HG02798 (cell line): ENCODE measurements around the gene FN3K.
"Not testable (repeated sequence)": the region's sequence is repeated elsewhere in the genome, so short reads cannot be mapped to it uniquely, and the experiment has no call there.

Source experiments
- ATAC-seq: cut with Tn5 transposase; IDR thresholded peaks from one replicate; pipeline ENCODE4 v1.9.1; 2021; ENCODE audit warnings: mild to moderate bottlenecking; ENCODE audit not compliant: unreplicated experiment, poor library complexity

Gene FN3K

DNA sequence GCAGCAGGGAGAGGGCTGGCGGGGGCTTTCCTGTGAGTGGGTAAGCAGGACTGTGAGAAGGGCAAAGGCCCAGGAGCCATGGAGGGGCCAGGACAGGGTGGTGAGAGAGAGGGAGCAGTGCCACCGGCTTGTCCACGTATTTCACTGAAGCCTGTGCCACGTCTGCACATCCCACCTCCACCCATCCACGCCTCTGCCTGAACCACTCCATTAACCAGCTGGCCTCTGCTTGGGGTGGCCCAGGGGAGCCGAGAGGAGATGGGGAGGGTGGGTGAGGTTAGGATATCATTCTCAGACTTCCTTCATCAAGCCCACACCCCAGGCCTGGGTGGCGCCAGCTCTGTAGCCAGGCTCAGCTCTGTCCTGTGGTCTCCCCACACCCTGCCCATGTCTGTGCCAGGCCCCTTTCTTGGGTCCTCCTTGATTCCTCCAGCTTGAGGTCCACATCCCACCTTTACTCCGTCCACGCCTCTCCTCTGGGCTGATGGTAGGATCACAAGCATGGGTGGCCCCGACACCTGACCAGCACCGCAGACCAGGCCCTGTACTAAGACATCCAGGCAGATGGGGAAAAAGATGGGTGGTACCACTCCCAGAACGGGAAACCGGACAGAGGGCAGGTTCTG is 3.2 kb upstream of the FN3K start:
- no peak for ATAC-seq

DNA sequence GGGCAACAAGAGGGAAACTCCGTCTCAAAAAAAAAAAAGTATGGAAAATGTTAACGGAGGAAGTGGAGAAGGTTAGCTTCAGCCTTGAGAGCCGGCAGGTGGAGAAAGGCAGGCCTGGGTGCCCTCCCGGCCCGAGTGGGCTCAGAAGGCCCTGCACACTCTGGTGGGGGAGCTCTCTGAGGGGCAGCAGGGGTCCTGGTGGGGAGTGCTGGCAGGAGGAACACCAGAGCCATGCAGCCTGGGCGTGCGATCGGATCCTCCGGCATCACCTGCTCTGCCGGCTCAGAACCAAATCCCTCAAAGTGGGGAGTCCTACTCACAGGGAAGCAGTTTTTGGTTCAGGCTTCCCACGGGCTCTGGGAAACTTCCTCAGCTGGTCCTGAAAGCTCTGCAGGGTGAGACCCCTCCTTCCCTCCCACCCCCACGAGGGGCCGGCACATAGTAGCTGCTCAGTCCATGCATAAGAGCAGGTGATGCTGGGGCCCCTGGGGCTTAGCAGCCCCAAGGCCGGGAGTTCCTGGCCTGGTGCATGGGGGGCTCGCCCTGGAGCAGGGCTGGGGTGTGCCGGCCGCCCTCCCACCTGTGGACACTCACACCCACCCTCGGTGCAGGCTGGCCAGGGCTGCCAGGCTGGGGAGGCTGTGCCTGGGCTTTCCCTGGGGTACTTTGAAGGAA is 1.2 kb downstream of the FN3K start:
- ATAC-seq: no peak

DNA sequence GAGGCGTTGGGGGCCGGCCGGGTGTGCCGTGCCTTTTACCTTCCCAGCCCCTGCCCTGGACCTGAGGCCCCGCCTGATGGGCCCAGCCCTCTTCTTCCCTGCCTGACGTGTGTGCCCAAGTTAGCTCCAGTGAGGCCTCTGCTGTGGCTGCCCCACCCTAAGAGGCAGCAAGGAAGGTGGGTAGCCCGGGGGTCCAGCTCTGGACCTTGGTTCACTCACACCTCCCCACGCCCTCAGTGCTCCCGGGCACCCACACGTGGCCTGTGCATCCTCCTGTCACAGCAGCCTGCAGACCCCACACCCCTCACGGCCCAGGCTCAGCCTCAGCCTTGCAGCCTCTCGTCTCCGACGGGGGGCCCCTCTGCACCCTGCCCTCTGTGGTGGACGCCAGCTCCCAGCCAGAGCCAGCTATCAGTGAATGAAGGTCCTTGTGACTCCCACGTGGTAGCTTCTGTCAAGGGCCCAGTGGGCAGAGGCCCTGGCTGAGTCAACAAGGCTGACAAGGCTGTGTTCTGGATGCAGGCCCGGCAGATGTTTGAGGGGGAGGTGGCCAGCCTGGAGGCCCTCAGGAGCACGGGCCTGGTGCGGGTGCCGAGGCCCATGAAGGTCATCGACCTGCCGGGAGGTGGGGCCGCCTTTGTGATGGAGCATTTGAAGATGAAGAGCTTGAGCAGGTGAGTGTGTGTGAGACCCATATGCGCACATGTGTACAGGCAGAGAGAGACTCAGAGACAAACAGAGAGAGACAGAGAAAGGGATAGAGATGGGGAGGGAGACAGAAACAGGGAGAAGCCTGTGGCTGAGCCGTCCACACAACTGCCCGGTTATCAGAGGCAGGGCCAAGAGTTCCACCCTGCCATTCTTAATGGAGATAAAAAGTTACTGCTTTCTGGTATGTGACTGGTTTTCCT is 2.8 kb downstream of the FN3K start:
- no peak for ATAC-seq

DNA sequence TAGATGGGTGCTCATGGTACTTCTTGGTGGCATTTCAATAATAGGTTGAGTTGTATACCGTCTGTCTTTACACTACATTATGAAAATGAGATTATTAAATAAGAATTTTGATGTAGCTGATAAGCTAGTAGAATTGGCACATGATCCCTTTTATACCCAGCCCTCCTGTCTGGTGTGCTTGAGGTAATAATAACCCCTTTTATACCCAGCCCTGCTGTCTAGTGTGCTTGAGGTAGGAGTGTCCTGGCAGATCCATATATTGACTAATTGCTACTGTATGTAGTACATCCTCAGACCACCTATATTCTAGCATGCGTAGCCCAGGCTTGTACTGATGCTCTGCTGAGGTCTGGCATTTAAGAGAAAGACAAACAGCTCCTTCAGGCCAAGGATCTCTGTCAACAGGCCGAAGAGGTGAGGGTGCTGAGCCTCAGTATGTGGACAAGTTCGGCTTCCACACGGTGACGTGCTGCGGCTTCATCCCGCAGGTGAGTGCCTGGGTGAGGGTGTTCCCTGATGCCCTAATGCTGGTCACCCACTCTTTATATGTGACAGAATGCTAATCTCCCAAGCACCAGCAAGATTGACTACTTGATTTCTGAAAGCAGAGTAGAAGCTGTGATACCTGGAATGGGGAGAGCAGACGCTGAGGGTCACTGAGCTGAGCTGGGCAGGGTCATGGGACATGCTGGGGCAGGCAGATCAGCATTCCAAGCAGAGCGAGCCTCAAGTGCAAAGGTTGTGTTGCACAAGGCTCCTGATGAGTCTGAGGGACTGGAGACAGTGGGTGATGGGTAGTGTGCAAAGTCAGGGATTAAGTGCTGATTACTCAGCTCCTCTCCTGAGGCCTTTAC is 5.7 kb downstream of the FN3K start:
- no peak for ATAC-seq

DNA sequence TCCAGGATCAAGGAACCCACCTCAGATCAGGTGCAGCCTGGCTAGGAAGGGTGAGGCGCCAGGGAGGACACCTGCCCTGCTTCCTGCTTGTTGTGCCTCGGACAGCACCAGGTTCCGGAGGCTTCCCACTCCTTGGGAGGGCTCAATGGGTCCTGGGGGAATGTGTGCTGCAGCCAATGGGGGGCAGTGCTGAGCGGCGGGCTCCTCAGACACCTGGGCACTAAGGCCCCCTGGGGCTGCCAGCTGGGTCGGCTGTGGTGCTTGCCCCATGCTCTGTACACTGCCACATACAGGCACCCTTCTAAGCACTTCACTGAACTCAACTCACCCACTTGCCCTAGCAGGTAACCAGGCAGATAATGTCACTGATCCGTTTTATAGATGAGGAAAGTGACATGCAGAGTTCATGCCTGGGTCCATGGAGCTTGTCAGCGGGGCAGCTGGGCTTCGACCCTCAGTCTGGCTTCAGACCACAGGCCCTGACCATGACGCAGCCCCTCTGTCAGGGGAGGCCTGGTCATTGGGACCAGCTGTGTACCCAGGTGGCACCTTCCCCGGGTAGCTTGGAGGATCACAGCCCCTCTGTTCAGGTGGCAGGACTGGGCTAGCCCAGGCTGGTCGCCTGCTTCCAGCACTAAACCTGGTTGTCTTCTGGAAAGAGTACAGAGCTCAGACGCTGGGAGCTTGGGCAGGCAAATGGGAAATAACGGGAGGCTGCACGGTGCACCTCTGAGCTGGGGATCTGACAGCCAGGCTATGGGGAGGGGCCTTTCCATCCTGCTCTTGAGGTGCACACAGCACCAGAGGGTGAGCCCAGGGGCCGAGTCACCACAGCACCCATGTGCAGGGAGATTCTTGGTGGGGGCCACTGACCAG is 8.2 kb downstream of the FN3K start:
- no peak for ATAC-seq

DNA sequence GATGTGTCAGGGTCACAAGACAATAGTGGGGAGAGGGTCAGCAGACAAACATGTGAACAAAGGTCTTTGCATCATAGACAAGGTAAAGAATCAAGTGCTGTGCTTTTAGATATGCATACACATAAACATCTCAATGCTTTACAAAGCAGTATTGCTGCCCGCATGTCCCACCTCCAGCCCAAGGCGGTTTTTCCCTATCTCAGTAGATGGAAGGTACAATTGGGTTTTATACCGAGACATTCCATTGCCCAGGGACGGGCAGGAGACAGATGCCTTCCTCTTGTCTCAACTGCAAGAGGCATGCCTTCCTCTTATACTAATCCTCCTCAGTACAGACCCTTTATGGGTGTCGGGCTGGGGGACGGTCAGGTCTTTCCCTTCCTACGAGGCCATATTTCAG is 9.3 kb downstream of the FN3K start:
- ATAC-seq: not testable (repeated sequence)

DNA sequence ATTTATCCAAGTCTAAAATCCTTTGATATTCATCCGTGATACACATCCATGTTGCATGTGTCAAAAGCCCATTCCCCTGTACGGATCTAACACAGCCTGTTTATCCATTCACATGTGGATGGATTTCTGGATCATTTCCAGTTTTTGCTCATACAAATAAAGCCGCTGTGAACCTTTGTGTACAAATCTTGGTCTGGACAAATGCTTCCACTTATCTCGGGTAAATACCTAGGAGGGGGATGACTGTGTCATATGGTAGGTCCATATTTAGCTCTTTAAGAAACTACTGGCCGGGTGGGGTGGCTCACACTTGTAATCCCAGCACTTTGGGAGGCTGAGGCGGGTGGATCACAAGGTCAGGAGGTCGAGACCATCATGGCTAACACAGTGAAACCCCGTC is 10.1 kb downstream of the FN3K start:
- no peak for ATAC-seq

DNA sequence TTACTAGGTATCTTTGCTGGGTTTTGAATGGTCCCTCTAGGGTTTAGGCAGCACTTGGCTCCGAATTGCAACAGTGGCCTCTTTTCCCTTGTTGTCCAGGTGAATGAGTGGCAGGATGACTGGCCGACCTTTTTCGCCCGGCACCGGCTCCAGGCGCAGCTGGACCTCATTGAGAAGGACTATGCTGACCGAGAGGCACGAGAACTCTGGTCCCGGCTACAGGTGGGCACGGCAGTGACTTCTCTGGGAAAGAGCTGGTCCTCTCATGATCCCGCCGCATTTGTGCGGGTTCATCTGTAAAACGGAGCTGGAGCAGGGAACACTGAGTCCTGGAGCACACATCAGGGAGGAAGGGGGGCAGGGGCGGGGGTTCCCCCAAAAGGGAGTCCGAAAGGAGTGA is 13.3 kb downstream of the FN3K start:
- ATAC-seq: no peak

DNA sequence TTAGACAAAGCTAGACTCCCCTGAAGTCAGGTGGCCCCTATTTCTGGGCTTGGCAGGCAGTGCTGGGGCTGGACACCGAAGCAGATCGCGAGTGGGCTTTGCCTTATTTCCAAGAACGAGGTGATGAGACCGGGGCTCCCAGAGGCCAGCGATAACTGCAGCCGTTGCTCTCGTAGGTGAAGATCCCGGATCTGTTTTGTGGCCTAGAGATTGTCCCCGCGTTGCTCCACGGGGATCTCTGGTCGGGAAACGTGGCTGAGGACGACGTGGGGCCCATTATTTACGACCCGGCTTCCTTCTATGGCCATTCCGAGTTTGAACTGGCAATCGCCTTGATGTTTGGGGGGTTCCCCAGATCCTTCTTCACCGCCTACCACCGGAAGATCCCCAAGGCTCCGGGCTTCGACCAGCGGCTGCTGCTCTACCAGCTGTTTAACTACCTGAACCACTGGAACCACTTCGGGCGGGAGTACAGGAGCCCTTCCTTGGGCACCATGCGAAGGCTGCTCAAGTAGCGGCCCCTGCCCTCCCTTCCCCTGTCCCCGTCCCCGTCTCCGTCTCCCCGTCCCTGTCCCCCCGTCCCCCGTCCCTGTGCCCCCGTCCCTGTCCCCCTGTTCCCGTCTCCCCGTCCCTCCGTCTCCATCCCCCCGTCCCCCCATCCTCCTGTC is 15.0 kb downstream of the FN3K start:
- ATAC-seq: no peak

DNA sequence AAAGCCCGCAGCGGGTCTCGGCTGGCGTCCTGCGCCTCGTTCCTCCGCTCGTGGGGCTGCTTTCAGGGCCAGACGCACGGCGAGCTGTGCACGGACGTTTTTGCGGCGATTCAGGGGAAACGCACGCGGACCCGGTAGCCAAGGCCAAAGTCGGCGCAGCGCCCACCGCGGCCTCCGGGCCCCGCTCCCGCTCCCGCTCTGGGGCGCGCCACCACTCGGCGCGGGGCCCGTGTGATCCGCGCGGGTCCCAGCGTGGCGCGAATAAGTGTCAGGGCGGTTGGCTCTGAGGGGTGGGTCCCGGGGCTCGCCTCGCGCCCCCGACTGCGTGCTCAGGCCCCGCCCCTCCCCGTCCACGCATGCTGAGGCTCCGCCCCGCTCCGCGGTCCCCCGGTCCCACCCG is 15.8 kb downstream of the FN3K start:
- peak; percentile 47 for ATAC-seq

DNA sequence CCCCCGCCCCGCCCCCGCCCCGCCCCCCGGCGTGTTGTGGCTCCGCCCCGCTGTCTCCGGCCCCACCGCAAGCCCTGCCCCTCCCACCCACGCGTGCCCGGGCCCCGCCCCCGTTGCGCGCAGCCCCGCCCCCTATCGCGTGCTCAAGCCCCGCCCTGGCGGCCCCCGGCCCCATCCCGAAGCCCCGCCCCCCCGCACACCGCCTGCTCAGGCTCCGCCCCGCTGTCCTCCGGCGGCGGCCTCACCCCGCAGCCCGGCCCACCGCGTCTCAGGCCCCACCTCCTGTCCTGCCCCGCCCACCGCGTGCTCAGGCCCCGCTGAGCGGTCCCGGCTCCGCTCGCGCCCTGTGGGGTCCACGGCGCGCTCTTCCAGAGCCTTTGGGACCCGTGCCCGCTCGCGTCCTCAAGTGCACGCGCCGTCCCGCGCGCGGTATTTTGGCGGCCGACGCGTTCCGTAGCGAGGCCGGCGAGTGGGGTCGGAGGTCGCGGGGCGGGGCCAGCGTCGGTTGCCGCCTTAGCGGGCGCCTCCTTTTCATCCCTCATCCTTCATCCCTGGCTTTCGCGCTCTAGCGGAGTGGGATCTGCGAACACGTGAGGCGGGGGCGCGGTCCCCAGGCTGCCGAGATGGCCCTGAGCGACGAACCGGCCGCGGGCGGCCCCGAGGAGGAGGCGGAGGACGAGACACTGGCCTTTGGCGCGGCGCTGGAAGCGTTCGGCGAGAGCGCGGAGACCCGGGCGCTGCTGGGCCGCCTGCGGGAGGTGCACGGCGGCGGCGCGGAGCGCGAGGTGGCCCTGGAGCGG is 16.4 kb downstream of the FN3K start, which contains the start of gene TBCD:
Gene TBCD, plus strand, starts transcription at position 495 of the 800 bp plus-strand sequence. Its CDS starts 129 bp downstream, at position 624.
- peak; percentile 85 for ATAC-seq

DNA sequence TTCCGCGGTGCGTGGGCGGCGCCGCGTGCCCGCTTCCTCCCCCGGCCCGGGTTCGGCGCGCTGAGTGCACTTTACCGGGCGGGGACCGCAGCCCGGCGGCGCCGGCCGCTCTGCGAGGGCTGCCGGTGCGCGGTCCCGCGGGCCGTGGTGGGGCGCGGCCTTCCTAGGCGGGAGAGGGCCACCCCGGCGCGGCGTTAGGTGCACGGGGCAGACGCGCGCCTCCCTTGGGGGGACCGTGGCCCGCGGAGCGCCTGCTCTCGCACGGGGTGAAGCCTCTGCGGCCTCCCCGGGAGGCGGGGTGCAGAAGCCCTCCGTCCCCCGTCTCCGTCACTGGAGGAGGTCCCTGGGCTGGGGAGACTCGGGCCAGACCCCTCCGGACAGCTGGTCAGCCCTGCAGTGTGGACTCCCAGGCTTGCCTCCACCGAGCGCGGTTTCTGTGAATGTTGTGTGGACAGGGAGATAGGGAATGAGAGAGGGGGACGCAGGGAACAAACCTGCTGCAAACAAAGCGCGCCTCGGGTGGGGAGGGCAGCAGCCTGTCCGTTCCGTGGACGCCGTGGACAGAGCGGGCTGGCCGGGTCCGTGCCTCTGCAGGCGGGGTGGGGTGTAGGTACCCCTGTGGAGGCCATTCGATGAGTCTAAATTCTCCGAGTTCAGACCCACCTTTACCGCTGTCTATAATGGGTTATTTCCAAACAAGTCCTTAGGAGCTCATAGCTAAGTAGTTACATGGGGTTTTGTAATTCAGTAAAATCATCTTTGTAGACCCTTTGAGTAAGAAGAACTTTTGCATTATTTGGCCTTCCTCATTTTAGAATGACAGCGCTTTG is 17.2 kb downstream of the FN3K start:
- no peak for ATAC-seq

DNA sequence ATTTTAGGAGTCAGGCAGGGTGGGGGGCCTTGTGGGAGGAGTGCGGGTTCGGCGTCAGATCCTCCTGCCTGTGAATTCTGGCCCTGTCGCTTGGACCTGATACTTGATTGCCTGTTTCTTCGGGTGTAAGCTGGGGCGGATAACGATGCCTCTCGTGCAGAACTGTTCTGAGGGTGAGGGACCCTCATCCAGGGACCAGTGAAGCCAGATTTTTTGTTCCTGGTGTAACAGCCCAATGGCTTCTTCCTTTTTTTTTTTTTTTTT is 17.7 kb downstream of the FN3K start:
- ATAC-seq: no peak

DNA sequence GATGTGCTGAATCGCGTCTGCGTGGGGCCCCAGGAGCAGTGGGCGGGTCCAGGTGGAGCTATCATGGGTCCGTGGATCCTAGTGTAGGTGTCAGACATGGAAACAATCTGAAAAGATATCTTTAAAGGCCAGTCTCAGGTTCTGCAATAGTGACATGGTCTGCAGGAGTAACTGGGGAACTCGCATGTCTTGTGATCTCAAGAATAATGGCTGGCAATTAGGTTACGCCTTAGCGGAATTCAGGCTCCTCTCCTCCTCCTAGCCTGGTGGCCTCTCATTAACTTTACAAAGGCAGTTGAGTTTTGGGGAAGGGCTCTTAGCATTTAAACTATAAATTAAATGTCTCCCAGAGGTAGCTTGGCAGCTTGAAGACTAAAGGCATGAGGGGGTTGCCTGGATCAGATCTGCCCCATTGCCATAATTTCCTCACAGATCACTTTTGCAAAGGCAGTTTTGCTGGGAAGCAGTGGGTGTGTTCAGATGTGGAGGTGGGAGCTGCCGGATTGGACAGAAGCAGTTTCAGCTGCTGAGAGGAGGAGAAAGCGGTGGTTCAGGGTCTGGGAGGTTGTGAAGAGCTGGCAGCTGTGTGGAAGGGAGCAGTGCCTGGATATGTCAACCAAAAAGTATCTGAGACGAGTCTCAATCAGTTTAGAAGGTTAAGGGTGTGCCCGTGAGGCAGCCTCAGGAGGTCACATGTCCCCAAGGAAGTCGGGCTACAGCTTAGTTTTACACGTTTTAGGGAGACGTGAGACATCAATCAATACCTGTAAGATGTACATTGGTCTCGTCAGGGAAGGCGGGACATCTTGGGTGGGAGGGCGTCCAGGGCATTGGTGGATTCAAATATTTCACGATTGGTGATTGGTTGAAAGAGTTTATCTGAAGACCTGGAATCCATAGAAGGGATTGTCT is 19.1 kb downstream of the FN3K start:
- no peak for ATAC-seq

DNA sequence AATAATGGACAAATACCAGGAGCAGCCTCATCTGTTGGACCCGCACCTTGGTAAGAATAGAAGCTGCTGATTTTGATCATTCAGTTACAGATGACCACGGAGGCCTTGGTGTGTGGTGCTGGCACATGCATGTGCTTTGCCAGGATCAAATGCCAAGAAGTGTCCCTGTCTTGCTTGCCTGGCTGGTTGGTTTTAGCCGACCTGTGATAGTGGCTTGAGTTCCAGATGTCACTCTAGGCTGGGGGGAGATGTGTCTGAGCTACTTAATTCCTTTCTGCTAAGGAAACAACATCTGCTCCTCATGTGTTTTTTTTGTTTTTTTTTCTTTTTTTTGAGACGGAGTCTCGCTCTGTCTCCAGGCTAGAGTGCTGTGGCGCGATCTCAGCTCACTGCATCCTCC is 20.8 kb downstream of the FN3K start:
- ATAC-seq: no peak

DNA sequence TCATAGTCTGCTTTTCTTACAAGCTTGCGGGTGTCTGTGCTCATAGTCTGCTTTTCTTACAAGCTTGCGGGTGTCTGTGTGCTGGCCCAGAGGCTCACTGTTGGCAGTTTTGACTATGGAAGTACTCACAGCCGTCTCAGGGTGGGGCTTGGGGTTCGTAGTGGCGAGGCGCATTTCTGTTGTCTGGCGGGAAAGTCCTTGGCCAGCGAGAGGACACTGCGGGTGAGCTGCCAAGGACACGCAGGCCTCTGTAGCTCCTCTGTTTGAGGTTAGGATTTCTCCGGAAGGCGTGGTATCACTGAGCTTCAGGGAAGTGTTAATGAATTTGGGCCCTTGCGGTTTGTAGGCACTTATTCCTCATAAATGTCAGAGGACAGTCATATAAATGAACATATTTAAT is 30.0 kb downstream of the FN3K start:
- no peak for ATAC-seq
